GM21526 (cell line): ENCODE data around the gene TBL3.
A peak's percentile ranks its signal among the peaks of the same experiment; 100 is the strongest.

ENCODE experiments used
- ATAC-seq: cut with Tn5 transposase; IDR thresholded peaks from one replicate; pipeline ENCODE4 v1.9.1; 2021; ENCODE audit warnings: moderate library complexity; ENCODE audit not compliant: unreplicated experiment, low FRiP score

The TBL3 gene

GRCh38 chr16:2013527-2013926, 41.7 kb downstream of the TBL3 start:
- ATAC-seq, result no peak

- ATAC-seq, result no peak
Measured at GRCh38 chr16:2015117-2015946, 43.5 kb downstream of the TBL3 start.

GRCh38 chr16:2015947-2016208, 44.0 kb downstream of the TBL3 start:
- ATAC-seq, result no peak

GRCh38 chr16:2016407-2016922, 44.6 kb downstream of the TBL3 start:
- no peak for ATAC-seq

GRCh38 chr16:2019518-2019920, 47.7 kb downstream of the TBL3 start, which contains the start of gene NPW:
Gene NPW (plus strand): TSS chr16:2019785.
- no peak for ATAC-seq

GRCh38 chr16:2019921-2020831, 48.3 kb downstream of the TBL3 start:
- no peak for ATAC-seq

GRCh38 chr16:2022723-2023091, 50.9 kb downstream of the TBL3 start:
- ATAC-seq, result no peak

GRCh38 chr16:2023092-2024031, 51.5 kb downstream of the TBL3 start:
- peak; percentile 69 for ATAC-seq

- ATAC-seq, result no peak
Measured at GRCh38 chr16:2024032-2024420, 52.2 kb downstream of the TBL3 start.

GRCh38 chr16:2025251-2025650, 53.4 kb downstream of the TBL3 start:
- ATAC-seq, result no peak

- no peak for ATAC-seq
Measured at GRCh38 chr16:2025878-2026460, 54.1 kb downstream of the TBL3 start.

GRCh38 chr16:2026461-2027023, 54.7 kb downstream of the TBL3 start, which contains the start of gene NHERF2:
Gene NHERF2 (plus strand): TSS chr16:2026902. CDS start chr16:2027006, 104 bp downstream.
- no peak for ATAC-seq

- no peak for ATAC-seq
Measured at GRCh38 chr16:2027024-2028010, 55.5 kb downstream of the TBL3 start.

GRCh38 chr16:2028146-2028545, 56.3 kb downstream of the TBL3 start:
- ATAC-seq, result no peak

GRCh38 chr16:2028620-2029220, 56.9 kb downstream of the TBL3 start:
- ATAC-seq, result no peak

- no peak for ATAC-seq
Measured at GRCh38 chr16:2029350-2029749, 57.5 kb downstream of the TBL3 start.

GRCh38 chr16:2030036-2030435, 58.2 kb downstream of the TBL3 start:
- no peak for ATAC-seq

GRCh38 chr16:2031081-2031577, 59.3 kb downstream of the TBL3 start:
- no peak for ATAC-seq
